Activated T-cell treated with anti-CD3 and anti-CD28 coated beads, Interleukin-2, amount 50 U/mL, for 72 hours (primary cell): ENCODE data around the gene TTC7B. TPM values are rescaled to one million over a fixed set of nuclear protein-coding genes. Genes with fewer than 3 reads are reported as not detected.
A peak's percentile ranks its signal among the peaks of the same experiment; 100 is the strongest.

Experiments used
- ATAC-seq, 2 donors: fragments of 150-1000 bp; cut with Tn5 transposase; replicated peaks in 1 of 2; 2 replicates each; pipeline ENCODE4 v1.10.0; 2021; ENCODE audit warnings: moderate library complexity in 2 of 2, mild to moderate bottlenecking in 1 of 2
- DNase-seq, 2 donors: peaks; one replicate each; pipeline ENCODE4 v3.0.0; 2021 to 2022; ENCODE audit warnings: mixed read lengths in 1 of 2
- H3K27ac Mint-ChIP-seq: one replicate; pipeline ENCODE4 v1.8.0; 2022; ENCODE audit warnings: mild to moderate bottlenecking, moderate library complexity, mixed read lengths
- H3K27me3 Mint-ChIP-seq: one replicate; pipeline ENCODE4 v1.8.0; 2022; ENCODE audit warnings: low read depth, mixed read lengths
- H3K36me3 Mint-ChIP-seq, 2 donors: one replicate each; pipeline ENCODE4 v1.8.0; 2022; ENCODE audit warnings: mixed read lengths in 2 of 2, mild to moderate bottlenecking in 1 of 2; ENCODE audit not compliant: insufficient read depth in 2 of 2
- H3K4me1 Mint-ChIP-seq: one replicate; pipeline ENCODE4 v1.8.0; 2022; ENCODE audit warnings: low read depth, mixed read lengths
- H3K4me3 Mint-ChIP-seq, 2 donors: one replicate each; pipeline ENCODE4 v1.8.0; 2022; ENCODE audit warnings: mild to moderate bottlenecking in 2 of 2, mixed read lengths in 2 of 2, moderate library complexity in 2 of 2
- H3K9me3 Mint-ChIP-seq, 2 donors: one replicate each; pipeline ENCODE4 v1.8.0; 2022; ENCODE audit warnings: mixed read lengths in 2 of 2
- total RNA-seq, 2 donors: library from RNA; stranded (reverse); gene quantifications; one replicate each; pipeline ENCODE4 v1.2.3, GENCODE V29; 2022

Gene TTC7B
- total RNA-seq, 2 donors from 2014 or later = 9.2 to 10.7 TPM

- no peak for ATAC-seq
- Mint-ChIP-seq H3K4me3 (no peak overlapping the region), H3K27me3 (no peaks in the 10 kb centered on the region), H3K4me1 (peaks cover 12% of the 10 kb centered on the region), H3K36me3 (peaks cover 0 to 2% of the 10 kb centered on the region in 2 donors), H3K27ac (no peak overlapping the region), H3K9me3 (peaks cover 2 to 3% of the 10 kb centered on the region in 2 donors)
- peak in 1 of 2 donors; percentile 5 for DNase-seq
These were observed 332.7 kb downstream of the TTC7B start for GRCh38 chr14:90483571-90483974.

- no peaks in the 10 kb centered on the region for H3K27me3 Mint-ChIP-seq
- H3K4me3 Mint-ChIP-seq = no peak overlapping the region
- no peak for DNase-seq
- H3K36me3 Mint-ChIP-seq = peaks cover 0 to 2% of the 10 kb centered on the region in 2 donors
- H3K4me1 Mint-ChIP-seq = peaks cover 12% of the 10 kb centered on the region
- no peak for ATAC-seq
- no peak overlapping the region for H3K27ac Mint-ChIP-seq
- H3K9me3 Mint-ChIP-seq = peaks cover 2 to 3% of the 10 kb centered on the region in 2 donors
These were observed 333.1 kb downstream of the TTC7B start for GRCh38 chr14:90483117-90483516.

GRCh38 chr14:90475298-90475697 is 340.9 kb downstream of the TTC7B start:
- DNase-seq = no peak

More at GRCh38 chr14:90475298-90475697, 340.9 kb downstream of the TTC7B start:
- peaks cover 8 to 18% of the 10 kb centered on the region in 2 donors for H3K36me3 Mint-ChIP-seq
- no peak overlapping the region for H3K4me3 Mint-ChIP-seq
- no peak overlapping the region for H3K27ac Mint-ChIP-seq
- ATAC-seq = no peak
- H3K9me3 Mint-ChIP-seq = peaks cover 10 to 11% of the 10 kb centered on the region in 2 donors
- H3K4me1 Mint-ChIP-seq = no peaks in the 10 kb centered on the region
- H3K27me3 Mint-ChIP-seq = peaks cover 15% of the 10 kb centered on the region

Other genes starting within 250 kb of the TTC7B start
- gene RPS6KA5, start 244.2 kb upstream of the TTC7B start, total RNA-seq = 10 to 100 TPM; 18.5 to 30.3 TPM